Effector memory CD8-positive, alpha-beta T cell (primary cell): Measurements from ENCODE around the gene TIRAP.

Experiments
- ATAC-seq: fragments of 150-1000 bp; cut with Tn5 transposase; replicated peaks from 2 replicates; pipeline ENCODE4 v1.10.0; 2021; ENCODE audit warnings: mild to moderate bottlenecking, moderate library complexity
- DNase-seq, 3 experiments: peaks; one replicate each; pipeline ENCODE4 v3.0.0; 2021
- H3K27ac Mint-ChIP-seq, 2 donors: one replicate each; pipeline ENCODE4 v1.8.0; 2022; ENCODE audit warnings: mild to moderate bottlenecking in 2 of 2, mixed read lengths in 2 of 2, moderate library complexity in 2 of 2
- H3K27me3 Mint-ChIP-seq, 2 donors: one replicate each; pipeline ENCODE4 v1.8.0; 2022; ENCODE audit warnings: mixed read lengths in 2 of 2
- H3K36me3 Mint-ChIP-seq: one replicate; pipeline ENCODE4 v1.8.0; 2022; ENCODE audit warnings: mild to moderate bottlenecking, moderate library complexity, mixed read lengths; ENCODE audit not compliant: insufficient read depth
- H3K4me1 Mint-ChIP-seq, 2 donors: one replicate each; pipeline ENCODE4 v1.8.0; 2022; ENCODE audit warnings: low read depth in 2 of 2, mixed read lengths in 2 of 2
- H3K4me3 Mint-ChIP-seq, 2 donors: one replicate each; pipeline ENCODE4 v1.8.0; 2022; ENCODE audit warnings: mild to moderate bottlenecking in 2 of 2, mixed read lengths in 2 of 2, moderate library complexity in 2 of 2
- H3K9me3 Mint-ChIP-seq, 2 donors: one replicate each; pipeline ENCODE4 v1.8.0; 2022; ENCODE audit warnings: mixed read lengths in 2 of 2

Gene TIRAP

DNA sequence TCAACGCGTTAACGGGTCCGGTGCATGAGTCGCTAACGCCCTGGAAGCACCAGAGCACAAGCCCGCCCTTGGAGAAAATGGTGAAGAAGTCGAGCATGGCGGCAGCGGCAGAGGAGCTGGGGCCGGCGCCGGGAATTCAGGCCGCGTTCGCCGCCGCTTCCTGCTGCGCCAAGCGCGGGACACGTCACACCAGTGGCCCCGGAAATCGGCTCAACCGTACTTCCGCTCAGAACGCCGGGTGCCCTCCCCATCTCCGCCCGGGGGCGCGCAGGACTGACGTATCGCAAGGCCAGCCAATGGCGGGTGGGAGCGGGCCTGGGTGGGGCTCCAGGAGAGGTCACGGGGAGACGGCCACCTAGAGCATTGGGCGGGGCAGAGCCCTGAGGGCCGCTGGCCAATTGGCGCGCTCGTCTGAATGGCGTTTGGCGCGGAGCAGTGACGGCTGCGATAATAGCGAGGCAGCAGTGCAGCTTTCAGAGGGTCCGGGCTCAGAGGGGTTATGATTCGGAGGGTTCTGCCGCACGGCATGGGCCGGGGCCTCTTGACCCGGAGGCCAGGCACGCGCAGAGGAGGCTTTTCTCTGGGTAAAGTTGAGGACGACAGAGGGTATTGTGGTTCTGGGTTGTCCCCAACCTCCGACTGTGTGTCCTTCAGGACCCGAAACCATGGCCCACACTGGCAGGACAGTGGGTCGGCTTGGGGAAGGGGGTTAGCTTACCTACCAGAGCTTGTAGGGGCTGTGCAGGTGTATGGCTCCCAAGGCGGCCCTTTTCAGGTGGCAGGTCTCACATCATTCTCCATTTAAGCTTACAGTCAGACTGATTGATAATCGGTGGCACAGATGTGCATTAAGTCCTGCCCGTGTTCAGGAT, 13.9 kb upstream of the TIRAP start, which contains the start of the genes FOXRED1 and SRPRA:
Gene FOXRED1 (plus strand): TSS at position 447 of the 872 bp plus-strand sequence. CDS start 53 bp downstream, at position 500.
Gene SRPRA (minus strand): TSS at position 188 of the 872 bp plus-strand sequence. CDS start 91 bp downstream, at position 97.
- peak within 1 kb of the TSS; percentile 94 to 98 for H3K4me3 Mint-ChIP-seq
- H3K27ac Mint-ChIP-seq: peak within 1 kb of the TSS; percentile 98 to 99
- peaks cover 25 to 28% of the 10 kb centered on the region in 2 donors for H3K4me1 Mint-ChIP-seq
- H3K36me3 Mint-ChIP-seq: peaks cover 48% of the 10 kb centered on the region
- no peaks in the 10 kb centered on the region for H3K9me3 Mint-ChIP-seq
- DNase-seq (peak; percentile 100), ATAC-seq (peak; percentile 97)
- no peaks in the 10 kb centered on the region for H3K27me3 Mint-ChIP-seq

DNA sequence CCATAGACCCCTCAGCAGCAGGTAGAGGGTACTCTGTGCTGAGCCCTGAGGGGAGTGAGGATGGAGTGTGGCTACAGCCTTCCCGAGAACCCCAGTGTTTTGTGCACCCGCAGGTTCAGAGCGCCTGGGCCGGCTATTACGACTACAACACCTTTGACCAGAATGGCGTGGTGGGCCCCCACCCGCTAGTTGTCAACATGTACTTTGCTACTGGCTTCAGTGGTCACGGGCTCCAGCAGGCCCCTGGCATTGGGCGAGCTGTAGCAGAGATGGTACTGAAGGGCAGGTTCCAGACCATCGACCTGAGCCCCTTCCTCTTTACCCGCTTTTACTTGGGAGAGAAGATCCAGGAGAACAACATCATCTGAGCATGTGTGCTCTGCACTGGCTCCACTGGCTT, 5.6 kb upstream of the TIRAP start:
- Mint-ChIP-seq H3K27ac (no peak overlapping the region), H3K9me3 (no peaks in the 10 kb centered on the region)
- no peak for ATAC-seq

GRCh38 chr11:126277780-126278179, 5.1 kb upstream of the TIRAP start:
- Mint-ChIP-seq H3K9me3 (no peaks in the 10 kb centered on the region), H3K4me3 (no peak overlapping the region), H3K27ac (no peak overlapping the region), H3K27me3 (no peaks in the 10 kb centered on the region), H3K4me1 (peaks cover 10 to 23% of the 10 kb centered on the region in 2 donors), H3K36me3 (peaks cover 14% of the 10 kb centered on the region)
- no peak for DNase-seq
- ATAC-seq: no peak

More for the DNA sequence above, 5.6 kb upstream of the TIRAP start:
- Mint-ChIP-seq H3K27me3 (no peaks in the 10 kb centered on the region), H3K4me1 (peaks cover 6 to 19% of the 10 kb centered on the region in 2 donors), H3K4me3 (no peak overlapping the region), H3K36me3 (peaks cover 14% of the 10 kb centered on the region)
- no peak for DNase-seq

GRCh38 chr11:126279191-126279590, 3.7 kb upstream of the TIRAP start:
- Mint-ChIP-seq H3K4me1 (peaks cover 16 to 30% of the 10 kb centered on the region in 2 donors), H3K9me3 (no peaks in the 10 kb centered on the region), H3K36me3 (peaks cover 15% of the 10 kb centered on the region), H3K27me3 (no peaks in the 10 kb centered on the region), H3K4me3 (no peak overlapping the region), H3K27ac (peak overlapping the region; percentile 16 to 27)
- DNase-seq: no peak
- ATAC-seq: no peak

- Mint-ChIP-seq H3K9me3 (no peaks in the 10 kb centered on the region), H3K4me3 (no peak overlapping the region)
These were observed 2.3 kb upstream of the TIRAP start for GRCh38 chr11:126280595-126280994.

DNA sequence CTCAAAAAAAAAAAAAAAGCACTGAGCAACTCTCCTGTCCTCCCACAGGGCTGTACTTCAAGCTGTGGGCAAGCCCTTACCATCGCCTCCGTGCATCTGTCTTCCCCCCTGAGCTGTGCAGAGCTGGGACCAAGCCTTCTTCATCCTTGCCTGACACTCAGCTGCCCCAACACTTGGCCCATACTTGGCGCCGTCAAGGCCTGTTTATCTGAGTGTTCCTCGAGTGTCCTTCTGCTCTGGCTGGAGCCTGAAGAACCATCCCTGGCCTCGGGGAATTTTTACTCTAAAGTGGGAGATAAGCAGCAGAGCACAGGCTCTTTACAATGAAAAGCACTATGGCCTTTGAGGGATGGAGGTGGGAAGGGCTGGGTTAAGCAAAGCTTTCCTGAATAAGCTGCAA, 1.6 kb upstream of the TIRAP start:
- Mint-ChIP-seq H3K27me3 (no peaks in the 10 kb centered on the region), H3K4me1 (peaks cover 26 to 34% of the 10 kb centered on the region in 2 donors), H3K9me3 (no peaks in the 10 kb centered on the region)

More at GRCh38 chr11:126280595-126280994, 2.3 kb upstream of the TIRAP start:
- Mint-ChIP-seq H3K27ac (peak overlapping the region in 1 of 2 donors; percentile 55), H3K36me3 (peaks cover 17% of the 10 kb centered on the region), H3K4me1 (peaks cover 26 to 37% of the 10 kb centered on the region in 2 donors), H3K27me3 (no peaks in the 10 kb centered on the region)
- ATAC-seq (no peak), DNase-seq (no peak)

GRCh38 chr11:126281666-126282175, 1.2 kb upstream of the TIRAP start:
- Mint-ChIP-seq H3K27ac (peak overlapping the region; percentile 97 to 98), H3K4me1 (peaks cover 27 to 35% of the 10 kb centered on the region in 2 donors), H3K4me3 (peak overlapping the region; percentile 96 to 98), H3K9me3 (no peaks in the 10 kb centered on the region), H3K27me3 (no peaks in the 10 kb centered on the region), H3K36me3 (peaks cover 14% of the 10 kb centered on the region)
- ATAC-seq (no peak), DNase-seq (no peak)

More for the DNA sequence above, 1.6 kb upstream of the TIRAP start:
- H3K4me3 Mint-ChIP-seq: peak overlapping the region; percentile 96 to 98
- DNase-seq (no peak), ATAC-seq (no peak)
- peaks cover 16% of the 10 kb centered on the region for H3K36me3 Mint-ChIP-seq
- peak overlapping the region; percentile 97 to 98 for H3K27ac Mint-ChIP-seq

GRCh38 chr11:126282361-126282735, 545 bp upstream of the TIRAP start:
- no peaks in the 10 kb centered on the region for H3K27me3 Mint-ChIP-seq
- H3K27ac Mint-ChIP-seq: peak overlapping the region; percentile 97 to 98
- peaks cover 30 to 38% of the 10 kb centered on the region in 2 donors for H3K4me1 Mint-ChIP-seq
- H3K9me3 Mint-ChIP-seq: no peaks in the 10 kb centered on the region
- ATAC-seq (peak; percentile 38), DNase-seq (no peak)
- H3K36me3 Mint-ChIP-seq: peaks cover 14% of the 10 kb centered on the region
- peak overlapping the region; percentile 96 to 98 for H3K4me3 Mint-ChIP-seq

GRCh38 chr11:126284829-126285228, 1.9 kb downstream of the TIRAP start:
- Mint-ChIP-seq H3K4me1 (peaks cover 33 to 35% of the 10 kb centered on the region in 2 donors), H3K4me3 (peak overlapping the region; percentile 26 to 98), H3K27ac (peak overlapping the region; percentile 69 to 97), H3K36me3 (peaks cover 16% of the 10 kb centered on the region), H3K27me3 (no peaks in the 10 kb centered on the region), H3K9me3 (no peaks in the 10 kb centered on the region)
- ATAC-seq (peak; percentile 52), DNase-seq (peak; percentile 76 to 85 (median 80))

DNA sequence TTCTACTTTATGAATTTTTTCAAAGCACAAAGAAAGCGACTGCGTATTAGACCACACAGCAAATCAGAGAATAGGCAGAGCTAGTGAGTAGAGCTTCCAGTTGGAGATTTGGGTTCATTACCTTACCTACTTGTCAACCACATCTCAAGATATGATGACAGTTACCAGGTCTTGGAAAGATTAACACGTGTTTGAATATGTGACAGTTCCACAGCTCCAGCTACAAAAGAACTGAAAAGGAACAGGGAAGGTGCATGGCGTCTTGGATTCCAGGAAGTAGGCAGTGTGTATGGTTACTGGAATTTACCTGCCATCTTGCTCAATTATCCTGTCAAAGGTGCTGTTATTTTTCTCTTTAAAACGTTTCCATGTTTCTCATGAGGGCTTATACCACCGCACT, 5.3 kb downstream of the TIRAP start:
- peaks cover 21 to 24% of the 10 kb centered on the region in 2 donors for H3K4me1 Mint-ChIP-seq
- no peak overlapping the region for H3K27ac Mint-ChIP-seq
- DNase-seq (no peak), ATAC-seq (no peak)
- H3K9me3 Mint-ChIP-seq: no peaks in the 10 kb centered on the region
- no peaks in the 10 kb centered on the region for H3K27me3 Mint-ChIP-seq
- H3K36me3 Mint-ChIP-seq: peaks cover 27% of the 10 kb centered on the region
- H3K4me3 Mint-ChIP-seq: no peak overlapping the region

DNA sequence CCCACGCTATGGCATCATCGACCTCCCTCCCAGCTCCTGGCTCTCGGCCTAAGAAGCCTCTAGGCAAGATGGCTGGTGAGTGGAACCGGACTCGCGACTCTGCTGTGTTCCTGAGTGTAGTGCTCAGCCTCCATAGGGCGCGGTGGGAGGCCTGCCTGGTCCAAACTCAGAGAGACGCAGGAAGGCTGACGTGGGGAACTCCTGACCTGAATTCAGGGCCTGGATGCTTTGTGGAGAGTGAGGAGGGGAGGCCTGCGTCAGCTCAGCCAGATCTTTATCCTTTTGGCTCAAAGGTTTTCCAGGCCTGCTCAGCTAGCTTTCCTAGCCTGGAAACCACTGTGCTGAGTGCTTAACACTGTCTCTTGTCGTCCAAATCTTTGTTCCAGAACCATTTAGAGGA, 8.0 kb downstream of the TIRAP start:
- H3K36me3 Mint-ChIP-seq: peaks cover 18% of the 10 kb centered on the region
- no peak overlapping the region for H3K27ac Mint-ChIP-seq

GRCh38 chr11:126293726-126294125, 10.8 kb downstream of the TIRAP start:
- Mint-ChIP-seq H3K27ac (peak overlapping the region in 1 of 2 donors; percentile 30), H3K4me3 (no peak overlapping the region), H3K9me3 (no peaks in the 10 kb centered on the region), H3K36me3 (peaks cover 21% of the 10 kb centered on the region), H3K27me3 (no peaks in the 10 kb centered on the region), H3K4me1 (peaks cover 5 to 10% of the 10 kb centered on the region in 2 donors)
- ATAC-seq (no peak), DNase-seq (no peak)

More for the DNA sequence above, 8.0 kb downstream of the TIRAP start:
- H3K9me3 Mint-ChIP-seq: no peaks in the 10 kb centered on the region
- H3K4me1 Mint-ChIP-seq: peaks cover 9% of the 10 kb centered on the region in 2 donors
- ATAC-seq: no peak
- H3K27me3 Mint-ChIP-seq: no peaks in the 10 kb centered on the region
- no peak for DNase-seq
- no peak overlapping the region for H3K4me3 Mint-ChIP-seq

- Mint-ChIP-seq H3K27me3 (no peaks in the 10 kb centered on the region), H3K27ac (peak overlapping the region in 1 of 2 donors; percentile 56), H3K4me3 (no peak overlapping the region), H3K36me3 (peaks cover 12% of the 10 kb centered on the region), H3K4me1 (peaks cover 5 to 10% of the 10 kb centered on the region in 2 donors), H3K9me3 (no peaks in the 10 kb centered on the region)
- DNase-seq: no peak
- no peak for ATAC-seq
These were observed 14.1 kb downstream of the TIRAP start for GRCh38 chr11:126297004-126297403.
